ENCODE data around the gene MALL.
"Not testable (repeated sequence)": the region's sequence is repeated elsewhere in the genome, so short reads cannot be mapped to it uniquely, and the experiment has no call there.

MALL gene

GRCh38 chr2:110099038-110099425 lies 16.6 kb downstream of the MALL start:
- TF ChIP-seq CTCF (IDR thresholded peaks at IDR 0.05; ENCODE audit: extremely low read depth, insufficient read depth, missing control alignments), result no peak
- in situ Hi-C loops (cut with MboI; ENCODE audit: low pct_unique_long_range_greater_than_20kb, low sequenced_read_pairs, unreplicated experiment), result no loop called here
- DNase-seq (ENCODE audit: low spot score), result no peak

- in situ Hi-C loops (cut with MboI; ENCODE audit: low pct_unique_long_range_greater_than_20kb, low sequenced_read_pairs, unreplicated experiment), result no loop called here
- no peak for DNase-seq (ENCODE audit: low spot score)
- no peak for TF ChIP-seq CTCF (IDR thresholded peaks at IDR 0.05; ENCODE audit: extremely low read depth, insufficient read depth, missing control alignments)
Measured at GRCh38 chr2:110097506-110098220, 18.0 kb downstream of the MALL start.

GRCh38 chr2:110095994-110096633 lies 19.5 kb downstream of the MALL start:
- DNase-seq (ENCODE audit: low spot score), result no peak
- in situ Hi-C loops (cut with MboI; ENCODE audit: low pct_unique_long_range_greater_than_20kb, low sequenced_read_pairs, unreplicated experiment), result no loop called here
- TF ChIP-seq CTCF (IDR thresholded peaks at IDR 0.05; ENCODE audit: extremely low read depth, insufficient read depth, missing control alignments), result no peak

GRCh38 chr2:110094884-110095534 lies 20.6 kb downstream of the MALL start:
- DNase-seq (ENCODE audit: low spot score); in situ Hi-C loops (cut with MboI; ENCODE audit: low pct_unique_long_range_greater_than_20kb, low sequenced_read_pairs, unreplicated experiment): not testable (repeated sequence)

- in situ Hi-C loops (cut with MboI; ENCODE audit: low pct_unique_long_range_greater_than_20kb, low sequenced_read_pairs, unreplicated experiment); DNase-seq (ENCODE audit: low spot score): not testable (repeated sequence)
Measured at GRCh38 chr2:110093924-110094323, 21.7 kb downstream of the MALL start.

- in situ Hi-C loops (cut with MboI; ENCODE audit: low pct_unique_long_range_greater_than_20kb, low sequenced_read_pairs, unreplicated experiment); DNase-seq (ENCODE audit: low spot score): not testable (repeated sequence)
Measured at GRCh38 chr2:110090164-110090563, 25.5 kb downstream of the MALL start.

GRCh38 chr2:110083757-110084156 lies 31.9 kb downstream of the MALL start:
- in situ Hi-C loops (cut with MboI; ENCODE audit: low pct_unique_long_range_greater_than_20kb, low sequenced_read_pairs, unreplicated experiment); DNase-seq (ENCODE audit: low spot score): not testable (repeated sequence)

- in situ Hi-C loops (cut with MboI; ENCODE audit: low pct_unique_long_range_greater_than_20kb, low sequenced_read_pairs, unreplicated experiment); DNase-seq (ENCODE audit: low spot score): not testable (repeated sequence)
Measured at GRCh38 chr2:110083162-110083561, 32.5 kb downstream of the MALL start.

- in situ Hi-C loops (cut with MboI; ENCODE audit: low pct_unique_long_range_greater_than_20kb, low sequenced_read_pairs, unreplicated experiment); DNase-seq (ENCODE audit: low spot score): not testable (repeated sequence)
Measured at GRCh38 chr2:110078104-110078503, 37.5 kb downstream of the MALL start.

- in situ Hi-C loops (cut with MboI; ENCODE audit: low pct_unique_long_range_greater_than_20kb, low sequenced_read_pairs, unreplicated experiment); DNase-seq (ENCODE audit: low spot score): not testable (repeated sequence)
Measured at GRCh38 chr2:110075896-110076295, 39.7 kb downstream of the MALL start.

- DNase-seq (ENCODE audit: low spot score); in situ Hi-C loops (cut with MboI; ENCODE audit: low pct_unique_long_range_greater_than_20kb, low sequenced_read_pairs, unreplicated experiment): not testable (repeated sequence)
Measured at GRCh38 chr2:110069869-110070268, 45.8 kb downstream of the MALL start.

- in situ Hi-C loops (cut with MboI; ENCODE audit: low pct_unique_long_range_greater_than_20kb, low sequenced_read_pairs, unreplicated experiment); DNase-seq (ENCODE audit: low spot score): not testable (repeated sequence)
Measured at GRCh38 chr2:110068153-110068552, 47.5 kb downstream of the MALL start.

- in situ Hi-C loops (cut with MboI; ENCODE audit: low pct_unique_long_range_greater_than_20kb, low sequenced_read_pairs, unreplicated experiment), result not testable (repeated sequence)
Measured at GRCh38 chr2:110062332-110062731, 53.3 kb downstream of the MALL start.

GRCh38 chr2:110060550-110060949 lies 55.1 kb downstream of the MALL start:
- in situ Hi-C loops (cut with MboI; ENCODE audit: low pct_unique_long_range_greater_than_20kb, low sequenced_read_pairs, unreplicated experiment); DNase-seq (ENCODE audit: low spot score): not testable (repeated sequence)

More at GRCh38 chr2:110062332-110062731, 53.3 kb downstream of the MALL start:
- not testable (repeated sequence) for DNase-seq (ENCODE audit: low spot score)
